Left lung (tissue), 10 donors: ENCODE results near the gene IGFBP4. TPM values are rescaled to one million over a fixed set of nuclear protein-coding genes. Genes with fewer than 3 reads are reported as not detected.

Source experiments
- ATAC-seq: fragments of 200-7000 bp; cut with Tn5 transposase; one replicate; pipeline ENCODE4 v1.9.1; 2020; ENCODE audit warnings: moderate library complexity
- DNase-seq, 4 donors: peaks; one replicate each; pipeline ENCODE4 v3.0.0-alpha.2; 2013 to 2020
- H3K27ac ChIP-seq, 2 donors: fragments of 200-600 bp; sonication (generic) in 1 of 2; one replicate each; pipeline versions ENCODE4 v1.5.0 to v1.8.0; 2020 to 2021
- H3K27me3 ChIP-seq, 2 donors: fragments of 200-600 bp; sonication (generic) in 1 of 2; one replicate each; pipeline versions ENCODE4 v1.5.0 to v1.8.0; 2020 to 2021
- H3K36me3 ChIP-seq, 2 donors: fragments of 200-600 bp; sonication (generic) in 1 of 2; one replicate each; pipeline versions ENCODE4 v1.5.0 to v1.8.0; 2020 to 2021
- H3K4me1 ChIP-seq, 2 donors: fragments of 200-600 bp; one replicate each; pipeline ENCODE4 v1.8.0; 2021
- H3K4me3 ChIP-seq, 2 donors: fragments of 200-600 bp; sonication (generic) in 1 of 2; one replicate each; pipeline versions ENCODE4 v1.5.0 to v1.8.0; 2020 to 2021; ENCODE audit warnings: mild to moderate bottlenecking in 1 of 2
- H3K9me3 ChIP-seq, 2 donors: fragments of 200-600 bp; sonication (generic) in 1 of 2; one replicate each; pipeline versions ENCODE4 v1.5.0 to v1.8.0; 2020 to 2021
- intact Hi-C, 2 donors: fragments of 100-400 bp; cut with DNase I; formaldehyde crosslinking; loops; one replicate each; pipeline versions ENCODE4 v1.11.2 to v1.14.2; 2022
- polyA plus RNA-seq, 6 donors: library from polyadenylated mRNA; unstranded; fragments of 120-200 nt; gene quantifications; one replicate each; pipeline ENCODE4 v1.2.1, GENCODE V29; 2013; ENCODE audit not compliant: insufficient read length in 6 of 6
- total RNA-seq, 2 donors: library from RNA; stranded (reverse); fragmentation: NEBNext Ultra II Directional; extraction: Animal tissue kit (Norgen Biotek cat#: 25700); gene quantifications; one replicate each; pipeline ENCODE4 v1.2.1, GENCODE V29; 2021
- TF ChIP-seq, protein P1 (sequence below), 2 donors: fragments of 200-600 bp; sonication (generic) in 1 of 2; IDR thresholded peaks; one replicate each; pipeline versions ENCODE4 v1.5.0 to v1.8.0; 2021; ENCODE audit warnings: antibody characterized with exemption in 2 of 2
- donor health status: DM: no; HTN: yes; CAD: no.
- donor health status: DM: no; HTN: no; CAD: no.

The IGFBP4 gene
- total and polyA plus RNA-seq, 8 donors = 207 to 407 (median 240) TPM

DNA sequence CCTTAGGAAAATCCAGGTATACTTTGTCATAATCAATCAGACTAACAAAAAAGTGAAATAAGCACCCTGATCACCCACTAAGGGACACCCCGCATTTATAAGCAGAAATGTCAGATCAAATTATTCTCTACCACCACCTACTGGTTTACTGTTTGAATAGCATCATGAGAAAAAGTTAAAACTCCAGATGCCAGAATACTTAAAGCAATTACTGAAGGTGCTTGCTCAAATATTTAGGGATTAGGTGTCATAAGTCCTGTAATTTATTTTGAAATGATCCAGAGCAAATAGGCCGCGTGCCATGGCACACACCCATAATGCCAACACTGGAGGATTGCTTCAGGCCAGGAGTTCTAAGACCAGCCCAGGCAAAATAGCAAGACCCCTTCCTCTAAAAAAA is 27.9 kb upstream of the IGFBP4 start:
- intact Hi-C loops = no loop called here
- TF ChIP-seq, protein P1, sequence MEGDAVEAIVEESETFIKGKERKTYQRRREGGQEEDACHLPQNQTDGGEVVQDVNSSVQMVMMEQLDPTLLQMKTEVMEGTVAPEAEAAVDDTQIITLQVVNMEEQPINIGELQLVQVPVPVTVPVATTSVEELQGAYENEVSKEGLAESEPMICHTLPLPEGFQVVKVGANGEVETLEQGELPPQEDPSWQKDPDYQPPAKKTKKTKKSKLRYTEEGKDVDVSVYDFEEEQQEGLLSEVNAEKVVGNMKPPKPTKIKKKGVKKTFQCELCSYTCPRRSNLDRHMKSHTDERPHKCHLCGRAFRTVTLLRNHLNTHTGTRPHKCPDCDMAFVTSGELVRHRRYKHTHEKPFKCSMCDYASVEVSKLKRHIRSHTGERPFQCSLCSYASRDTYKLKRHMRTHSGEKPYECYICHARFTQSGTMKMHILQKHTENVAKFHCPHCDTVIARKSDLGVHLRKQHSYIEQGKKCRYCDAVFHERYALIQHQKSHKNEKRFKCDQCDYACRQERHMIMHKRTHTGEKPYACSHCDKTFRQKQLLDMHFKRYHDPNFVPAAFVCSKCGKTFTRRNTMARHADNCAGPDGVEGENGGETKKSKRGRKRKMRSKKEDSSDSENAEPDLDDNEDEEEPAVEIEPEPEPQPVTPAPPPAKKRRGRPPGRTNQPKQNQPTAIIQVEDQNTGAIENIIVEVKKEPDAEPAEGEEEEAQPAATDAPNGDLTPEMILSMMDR (IDR thresholded peaks at IDR 0.05) = peak; percentile 56 to 62

DNA sequence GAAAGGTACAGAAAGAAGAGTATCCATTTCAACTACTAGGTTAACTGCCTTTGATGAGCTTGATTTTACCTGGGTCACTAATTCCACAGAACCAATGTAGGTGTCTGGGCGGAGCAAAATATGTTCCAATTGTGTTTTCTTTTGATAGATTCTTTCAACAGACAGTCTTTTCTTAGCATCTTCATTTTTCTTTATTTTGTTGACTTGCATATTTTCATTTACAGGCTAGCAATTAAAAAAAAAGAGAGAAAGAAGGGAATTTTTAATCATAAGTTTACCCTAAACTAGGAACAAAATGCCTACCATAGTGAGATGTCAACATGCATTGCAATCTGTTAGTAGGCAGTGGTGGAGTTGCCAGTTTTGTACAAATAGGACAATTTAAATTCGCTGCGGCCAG is 26.6 kb upstream of the IGFBP4 start:
- Histone ChIP-seq H3K27ac (no peak overlapping the region), H3K4me1 (peaks cover 3 to 49% of the 10 kb centered on the region in 2 donors), H3K27me3 (no peaks in the 10 kb centered on the region), H3K36me3 (no peaks in the 10 kb centered on the region), H3K4me3 (peak overlapping the region; percentile 53 to 73), H3K9me3 (no peaks in the 10 kb centered on the region)
- ATAC-seq = no peak
- TF ChIP-seq, protein P1 (IDR thresholded peaks at IDR 0.05) = no peak
- intact Hi-C loops = no loop called here
- no peak for DNase-seq

More for the DNA sequence above, 27.9 kb upstream of the IGFBP4 start:
- Histone ChIP-seq H3K4me1 (peaks cover 3 to 49% of the 10 kb centered on the region in 2 donors), H3K36me3 (peaks cover 0 to 1% of the 10 kb centered on the region in 2 donors), H3K9me3 (no peaks in the 10 kb centered on the region), H3K4me3 (no peak overlapping the region), H3K27me3 (no peaks in the 10 kb centered on the region), H3K27ac (peak overlapping the region in 1 of 2 donors; percentile 41)
- DNase-seq = no peak
- peak; percentile 36 for ATAC-seq

DNA sequence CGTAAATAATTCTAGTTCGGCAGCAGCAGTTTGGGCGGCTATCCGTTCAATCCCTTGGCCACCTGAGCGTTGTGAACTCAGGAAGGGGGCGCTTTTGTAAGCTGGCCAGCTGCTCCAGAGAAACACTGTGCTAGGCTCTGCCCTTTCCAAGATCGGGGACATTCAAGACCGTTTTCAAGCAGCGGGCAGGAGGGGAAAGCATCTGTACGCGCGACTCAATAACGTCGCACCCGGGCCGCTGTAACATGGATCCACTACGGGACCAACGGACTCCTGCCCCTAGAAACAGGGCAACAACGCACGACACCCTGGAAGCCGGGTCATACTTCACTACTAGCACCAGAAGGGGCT is 26.0 kb upstream of the IGFBP4 start:
- ATAC-seq (peak; percentile 1), DNase-seq (no peak)
- TF ChIP-seq, protein P1 (IDR thresholded peaks at IDR 0.05) = no peak
- no peaks in the 10 kb centered on the region for H3K9me3 ChIP-seq
- H3K4me3 ChIP-seq = peak overlapping the region; percentile 53 to 73
- no peak overlapping the region for H3K27ac ChIP-seq
- intact Hi-C loops = no loop called here
- H3K4me1 ChIP-seq = peaks cover 3 to 49% of the 10 kb centered on the region in 2 donors
- no peaks in the 10 kb centered on the region for H3K27me3 ChIP-seq
- no peaks in the 10 kb centered on the region for H3K36me3 ChIP-seq

DNA sequence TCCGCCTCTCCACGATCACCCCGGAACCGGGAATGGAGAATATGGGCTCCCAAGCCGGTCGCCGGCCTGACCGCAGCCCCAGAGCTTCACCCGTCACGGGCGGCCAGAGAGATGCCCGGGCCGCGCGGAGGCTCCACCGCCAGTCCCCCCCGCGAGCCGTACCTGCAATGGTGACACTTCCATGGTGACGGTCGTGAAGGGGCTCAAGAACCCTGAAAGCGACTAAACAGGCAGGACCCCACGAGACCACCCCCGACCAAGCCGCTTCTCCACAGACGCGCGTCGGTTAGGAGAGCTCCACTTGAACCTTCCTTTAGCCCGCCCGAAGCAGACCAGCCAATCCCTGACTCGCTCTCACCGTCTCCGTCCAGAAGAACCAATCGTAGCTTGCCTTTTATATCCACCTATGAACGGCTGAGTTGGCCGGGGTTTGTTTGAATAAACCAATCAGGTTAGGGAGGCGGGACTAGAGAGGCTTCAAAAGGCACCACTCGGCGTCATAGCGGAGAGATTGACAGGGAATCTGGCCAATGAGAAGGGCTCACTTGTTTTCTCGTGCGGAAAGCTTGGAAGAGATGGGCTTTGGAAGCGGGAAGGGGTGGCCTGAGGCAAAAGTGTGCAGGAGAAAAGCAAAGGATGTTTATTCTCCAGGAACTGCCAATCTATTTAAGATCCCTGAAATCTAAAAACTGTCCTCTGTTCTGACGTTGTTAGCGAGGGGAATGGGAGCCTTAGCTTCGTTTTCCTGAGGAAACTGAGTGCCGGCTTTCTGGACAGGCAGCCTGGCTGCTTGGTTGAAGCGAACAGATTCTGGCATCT is 25.4 kb upstream of the IGFBP4 start, which contains the start of gene TOP2A:
TSS of gene TOP2A (minus strand) at position 288 of the 819 bp plus-strand sequence. CDS start at position 183, 105 bp downstream.
- Histone ChIP-seq H3K27me3 (no peaks in the 10 kb centered on the region), H3K27ac (peak within 1 kb of the TSS; percentile 42 to 63), H3K9me3 (no peaks in the 10 kb centered on the region), H3K4me3 (peak within 1 kb of the TSS; percentile 53 to 73), H3K4me1 (peaks cover 3 to 49% of the 10 kb centered on the region in 2 donors), H3K36me3 (no peaks in the 10 kb centered on the region)
- ATAC-seq = peak; percentile 96
- intact Hi-C loops = no loop called here
- TF ChIP-seq, protein P1 (IDR thresholded peaks at IDR 0.05) = no peak
- peak; percentile 83 to 100 (median 97) for DNase-seq

DNA sequence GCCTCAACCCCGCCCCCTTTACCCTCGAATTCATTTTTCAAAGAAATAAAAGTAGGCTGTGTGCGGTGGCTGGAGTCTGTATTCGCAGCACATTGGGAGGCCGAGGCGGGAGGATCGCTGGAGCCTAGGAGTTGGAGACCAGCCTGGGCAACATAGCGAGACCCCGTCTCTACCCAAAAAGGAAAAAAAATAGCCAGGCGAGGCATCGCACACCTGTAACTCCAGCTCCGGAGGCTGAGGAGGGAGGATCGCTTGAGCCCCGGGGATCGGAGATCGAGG is 24.9 kb upstream of the IGFBP4 start:
- TF ChIP-seq, protein P1 (IDR thresholded peaks at IDR 0.05) = no peak
- DNase-seq = peak in 1 of 4 donors; percentile 48
- Histone ChIP-seq H3K4me1 (peaks cover 3 to 51% of the 10 kb centered on the region in 2 donors), H3K36me3 (no peaks in the 10 kb centered on the region), H3K9me3 (no peaks in the 10 kb centered on the region), H3K4me3 (peak overlapping the region; percentile 42 to 73), H3K27me3 (no peaks in the 10 kb centered on the region), H3K27ac (peak overlapping the region; percentile 42 to 63)
- intact Hi-C loops = no loop called here
- no peak for ATAC-seq
